Activated naive CD8-positive, alpha-beta T cell (primary cell): Measurements from ENCODE around the gene COX4I2.

Source experiments
- H3K27ac Mint-ChIP-seq: one replicate; pipeline ENCODE4 v1.8.0; 2021; ENCODE audit warnings: mixed read lengths
- H3K27me3 Mint-ChIP-seq: one replicate; pipeline ENCODE4 v1.8.0; 2021; ENCODE audit warnings: mixed read lengths
- H3K36me3 Mint-ChIP-seq: one replicate; pipeline ENCODE4 v1.8.0; 2021; ENCODE audit warnings: mixed read lengths
- H3K4me1 Mint-ChIP-seq: one replicate; pipeline ENCODE4 v1.8.0; 2021; ENCODE audit warnings: low read depth, mixed read lengths
- H3K4me3 Mint-ChIP-seq: one replicate; pipeline ENCODE4 v1.8.0; 2021; ENCODE audit warnings: mild to moderate bottlenecking, mixed read lengths
- H3K9me3 Mint-ChIP-seq: one replicate; pipeline ENCODE4 v1.8.0; 2021; ENCODE audit warnings: low read depth, mixed read lengths

COX4I2 gene

GRCh38 chr20:31684153-31685015 lies 46.7 kb downstream of the COX4I2 start:
- Mint-ChIP-seq H3K27me3 (no peaks in the 10 kb centered on the region), H3K4me3 (no peak overlapping the region), H3K36me3 (peaks cover 38% of the 10 kb centered on the region), H3K27ac (peak overlapping the region; percentile 73), H3K9me3 (no peaks in the 10 kb centered on the region), H3K4me1 (peaks cover 77% of the 10 kb centered on the region)

GRCh38 chr20:31685853-31686643 lies 48.3 kb downstream of the COX4I2 start:
- H3K9me3 Mint-ChIP-seq: no peaks in the 10 kb centered on the region
- peak overlapping the region; percentile 54 for H3K27ac Mint-ChIP-seq
- no peak overlapping the region for H3K4me3 Mint-ChIP-seq
- H3K4me1 Mint-ChIP-seq: peaks cover 65% of the 10 kb centered on the region
- H3K27me3 Mint-ChIP-seq: no peaks in the 10 kb centered on the region
- peaks cover 29% of the 10 kb centered on the region for H3K36me3 Mint-ChIP-seq

- H3K4me3 Mint-ChIP-seq: no peak overlapping the region
- H3K27ac Mint-ChIP-seq: no peak overlapping the region
- H3K9me3 Mint-ChIP-seq: no peaks in the 10 kb centered on the region
- H3K27me3 Mint-ChIP-seq: no peaks in the 10 kb centered on the region
- H3K4me1 Mint-ChIP-seq: peaks cover 66% of the 10 kb centered on the region
- peaks cover 30% of the 10 kb centered on the region for H3K36me3 Mint-ChIP-seq
These were observed 50.1 kb downstream of the COX4I2 start for GRCh38 chr20:31687777-31688176.

- H3K9me3 Mint-ChIP-seq: no peaks in the 10 kb centered on the region
- H3K27me3 Mint-ChIP-seq: no peaks in the 10 kb centered on the region
- H3K4me1 Mint-ChIP-seq: peaks cover 65% of the 10 kb centered on the region
- peaks cover 22% of the 10 kb centered on the region for H3K36me3 Mint-ChIP-seq
- peak overlapping the region; percentile 54 for H3K27ac Mint-ChIP-seq
- H3K4me3 Mint-ChIP-seq: no peak overlapping the region
These were observed 51.4 kb downstream of the COX4I2 start for GRCh38 chr20:31689141-31689540.

GRCh38 chr20:31690124-31690666 lies 52.5 kb downstream of the COX4I2 start:
- Mint-ChIP-seq H3K9me3 (no peaks in the 10 kb centered on the region), H3K4me1 (peaks cover 68% of the 10 kb centered on the region), H3K27ac (peak overlapping the region; percentile 66), H3K4me3 (peak overlapping the region; percentile 38), H3K36me3 (peaks cover 22% of the 10 kb centered on the region), H3K27me3 (no peaks in the 10 kb centered on the region)

GRCh38 chr20:31691646-31692275 lies 54.0 kb downstream of the COX4I2 start:
- peak overlapping the region; percentile 19 for H3K4me3 Mint-ChIP-seq
- H3K9me3 Mint-ChIP-seq: no peaks in the 10 kb centered on the region
- peaks cover 61% of the 10 kb centered on the region for H3K4me1 Mint-ChIP-seq
- no peaks in the 10 kb centered on the region for H3K27me3 Mint-ChIP-seq
- peaks cover 15% of the 10 kb centered on the region for H3K36me3 Mint-ChIP-seq
- H3K27ac Mint-ChIP-seq: peak overlapping the region; percentile 36

GRCh38 chr20:31693402-31693801 lies 55.7 kb downstream of the COX4I2 start:
- H3K4me3 Mint-ChIP-seq: no peak overlapping the region
- H3K4me1 Mint-ChIP-seq: peaks cover 55% of the 10 kb centered on the region
- peak overlapping the region; percentile 10 for H3K27ac Mint-ChIP-seq
- H3K9me3 Mint-ChIP-seq: no peaks in the 10 kb centered on the region
- peaks cover 13% of the 10 kb centered on the region for H3K36me3 Mint-ChIP-seq
- H3K27me3 Mint-ChIP-seq: no peaks in the 10 kb centered on the region

- H3K27ac Mint-ChIP-seq: peak overlapping the region; percentile 76
- H3K36me3 Mint-ChIP-seq: peaks cover 9% of the 10 kb centered on the region
- peak overlapping the region; percentile 23 for H3K4me3 Mint-ChIP-seq
- no peaks in the 10 kb centered on the region for H3K9me3 Mint-ChIP-seq
- no peaks in the 10 kb centered on the region for H3K27me3 Mint-ChIP-seq
- peaks cover 56% of the 10 kb centered on the region for H3K4me1 Mint-ChIP-seq
These were observed 56.4 kb downstream of the COX4I2 start for GRCh38 chr20:31693987-31694661.
